ENCODE results near the gene TRNAU1AP. TPM values are rescaled to one million over a fixed set of nuclear protein-coding genes. Genes with fewer than 3 reads are reported as not detected.
"Not testable (repeated sequence)": the region's sequence is repeated elsewhere in the genome, so short reads cannot be mapped to it uniquely, and the experiment has no call there.

Gene TRNAU1AP
- total RNA-seq, 1 donor from 2014 or later = 23.9 TPM

DNA sequence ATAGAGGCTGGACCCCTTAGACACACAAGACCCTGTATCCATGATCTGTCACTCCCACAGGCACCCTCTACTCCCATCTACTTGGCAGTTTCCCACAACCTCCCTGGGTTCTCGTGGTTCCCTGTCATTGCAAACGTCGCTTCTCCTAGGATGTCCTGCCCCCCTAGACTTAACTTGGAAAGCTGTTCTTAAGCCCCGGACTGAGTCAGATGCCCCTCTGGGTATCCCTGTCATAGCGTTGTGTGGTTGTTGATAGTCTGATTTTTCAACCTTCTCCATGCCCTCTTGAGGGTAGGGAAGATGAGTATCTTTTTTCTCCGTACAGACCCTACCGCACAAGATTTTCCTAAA, 35.3 kb upstream of the TRNAU1AP start:
- H3K4me3 ChIP-seq (ENCODE audit: low read depth, low read length) = peak overlapping the region; percentile 79
- DNase-seq (ENCODE audit: low read depth) = no peak
- TF ChIP-seq, protein P1, sequence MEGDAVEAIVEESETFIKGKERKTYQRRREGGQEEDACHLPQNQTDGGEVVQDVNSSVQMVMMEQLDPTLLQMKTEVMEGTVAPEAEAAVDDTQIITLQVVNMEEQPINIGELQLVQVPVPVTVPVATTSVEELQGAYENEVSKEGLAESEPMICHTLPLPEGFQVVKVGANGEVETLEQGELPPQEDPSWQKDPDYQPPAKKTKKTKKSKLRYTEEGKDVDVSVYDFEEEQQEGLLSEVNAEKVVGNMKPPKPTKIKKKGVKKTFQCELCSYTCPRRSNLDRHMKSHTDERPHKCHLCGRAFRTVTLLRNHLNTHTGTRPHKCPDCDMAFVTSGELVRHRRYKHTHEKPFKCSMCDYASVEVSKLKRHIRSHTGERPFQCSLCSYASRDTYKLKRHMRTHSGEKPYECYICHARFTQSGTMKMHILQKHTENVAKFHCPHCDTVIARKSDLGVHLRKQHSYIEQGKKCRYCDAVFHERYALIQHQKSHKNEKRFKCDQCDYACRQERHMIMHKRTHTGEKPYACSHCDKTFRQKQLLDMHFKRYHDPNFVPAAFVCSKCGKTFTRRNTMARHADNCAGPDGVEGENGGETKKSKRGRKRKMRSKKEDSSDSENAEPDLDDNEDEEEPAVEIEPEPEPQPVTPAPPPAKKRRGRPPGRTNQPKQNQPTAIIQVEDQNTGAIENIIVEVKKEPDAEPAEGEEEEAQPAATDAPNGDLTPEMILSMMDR (conservative IDR thresholded peaks at IDR 0.05; ENCODE audit: low read depth, low read length) = no peak

DNA sequence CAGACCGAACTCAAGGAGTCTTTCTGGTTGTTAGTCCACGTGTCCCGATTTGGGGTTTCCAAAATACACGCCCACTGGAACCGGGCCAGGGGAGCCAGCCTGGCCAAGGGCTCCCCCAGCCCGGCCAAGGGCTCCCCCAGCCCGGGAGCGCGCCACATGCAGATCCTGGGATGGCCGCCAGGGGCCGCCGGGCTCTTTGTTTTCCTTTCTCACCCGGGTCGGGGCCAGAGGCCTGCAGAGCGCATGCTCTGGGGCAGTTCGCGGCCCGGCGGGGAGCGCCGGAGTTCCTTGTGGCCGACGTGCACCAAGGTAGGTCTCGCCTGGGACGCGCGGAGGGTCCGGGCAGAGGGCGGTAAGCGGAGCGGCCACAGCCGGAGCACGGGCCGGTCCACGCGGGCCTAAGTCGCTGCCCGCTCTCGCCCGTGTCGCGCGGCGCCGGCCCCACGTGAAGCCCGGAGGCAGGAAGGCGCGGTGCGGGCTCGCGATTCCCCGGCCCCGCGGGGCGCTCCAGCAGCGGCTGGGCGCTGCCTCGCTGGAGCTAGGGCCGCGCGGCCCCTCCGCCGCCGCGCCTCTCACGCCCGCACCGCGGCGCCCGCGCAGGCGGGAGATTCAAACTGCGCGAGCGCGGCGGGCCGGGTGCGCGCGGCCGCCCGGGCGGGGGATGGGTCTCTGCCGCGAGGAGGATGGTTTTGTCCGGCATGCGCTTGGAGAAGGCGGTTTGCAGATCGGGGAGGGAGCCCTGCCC, 34.7 kb upstream of the TRNAU1AP start:
- TF ChIP-seq, protein P1 (conservative IDR thresholded peaks at IDR 0.05; ENCODE audit: low read depth, low read length) = peak; percentile 94
- no peak for DNase-seq (ENCODE audit: low read depth)
- peak overlapping the region; percentile 79 for H3K4me3 ChIP-seq (ENCODE audit: low read depth, low read length)

DNA sequence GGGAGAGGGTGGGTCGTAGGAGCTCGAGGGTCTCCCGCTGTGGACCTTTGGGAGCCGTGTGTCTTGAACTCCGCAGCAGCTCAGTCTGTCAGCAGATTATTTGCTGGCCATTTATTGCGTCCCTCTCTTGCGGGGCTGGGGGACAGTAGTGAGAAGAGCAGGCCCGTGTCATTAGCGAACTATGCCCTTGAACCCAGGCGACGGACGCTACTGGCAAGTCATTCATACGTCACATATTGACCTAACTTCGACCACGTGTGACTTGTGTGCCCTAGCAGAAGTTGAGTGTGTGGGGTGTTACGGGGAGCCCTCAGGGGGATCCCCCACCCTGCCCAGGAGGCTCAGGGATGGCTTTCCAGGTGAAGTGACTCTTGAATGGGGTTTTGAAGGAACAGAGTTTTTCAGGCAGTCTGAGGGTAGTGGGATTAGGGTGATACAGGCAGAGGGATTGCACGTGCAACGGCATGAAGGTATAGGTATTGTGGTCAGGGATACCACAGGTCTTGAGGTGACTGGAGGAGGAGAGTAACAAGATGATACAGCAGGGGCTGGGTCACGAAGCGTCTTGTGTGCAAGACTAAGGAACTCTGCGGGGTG, 34.0 kb upstream of the TRNAU1AP start:
- peak overlapping the region; percentile 79 for H3K4me3 ChIP-seq (ENCODE audit: low read depth, low read length)
- TF ChIP-seq, protein P1 (conservative IDR thresholded peaks at IDR 0.05; ENCODE audit: low read depth, low read length) = no peak
- DNase-seq (ENCODE audit: low read depth) = no peak

DNA sequence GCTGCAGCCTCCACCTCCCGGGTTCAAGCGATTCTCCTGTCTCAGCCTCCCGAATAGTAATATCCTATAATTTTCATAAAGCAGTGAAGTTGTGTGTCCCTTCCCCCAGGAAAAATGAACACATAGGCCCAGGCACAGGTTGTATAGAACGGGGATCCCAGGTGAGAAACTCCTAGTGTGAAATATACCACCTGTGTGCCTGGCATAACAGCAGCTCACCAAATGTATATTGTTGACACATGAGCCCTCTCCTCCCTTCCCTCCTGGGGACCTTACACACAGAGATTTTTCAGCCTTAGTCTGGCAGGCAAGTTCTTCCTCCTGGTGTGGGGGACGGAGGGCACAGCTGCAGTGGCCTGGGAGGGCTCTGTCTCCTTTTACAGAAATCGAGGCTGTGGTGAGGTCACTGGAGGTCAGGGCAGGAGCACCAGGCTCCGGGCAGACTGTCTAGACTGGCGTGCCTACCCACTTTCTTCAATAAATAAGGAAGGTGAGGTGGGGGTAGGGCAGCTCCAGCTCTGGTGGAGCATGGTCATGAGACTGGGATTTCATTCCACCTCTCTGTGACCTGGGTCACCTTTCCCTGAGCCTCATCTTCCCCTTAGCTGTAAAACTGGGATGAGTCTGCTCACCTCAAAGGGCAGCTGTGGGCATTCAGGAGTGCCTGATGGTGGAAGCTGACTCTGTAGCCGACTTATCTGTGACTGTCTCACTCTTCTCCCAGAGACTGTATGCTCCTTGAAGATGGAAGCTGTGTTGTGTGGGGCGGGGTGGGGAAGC, 32.7 kb upstream of the TRNAU1AP start:
- H3K4me3 ChIP-seq (ENCODE audit: low read depth, low read length) = no peak overlapping the region
- DNase-seq (ENCODE audit: low read depth) = no peak
- TF ChIP-seq, protein P1 (conservative IDR thresholded peaks at IDR 0.05; ENCODE audit: low read depth, low read length) = no peak

DNA sequence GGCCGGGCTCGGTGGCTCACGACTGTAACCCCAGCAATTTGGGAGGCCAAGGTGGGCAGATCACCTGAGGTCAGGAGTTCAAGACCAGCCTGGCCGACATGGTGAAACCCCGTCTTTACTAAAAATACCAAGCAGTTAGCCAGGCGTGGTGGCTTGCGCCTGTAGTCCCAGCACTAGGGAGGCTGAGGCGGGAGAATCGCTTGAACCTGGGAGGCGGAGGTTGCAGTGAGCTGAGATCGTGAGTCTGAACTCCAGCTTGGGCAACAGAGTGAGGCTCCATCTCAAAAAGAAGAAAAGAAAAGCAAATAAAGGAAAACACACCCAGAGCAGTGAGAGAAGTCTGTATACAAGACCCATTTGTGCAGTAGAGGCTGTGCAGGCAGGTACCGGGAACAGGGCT, 32.1 kb upstream of the TRNAU1AP start:
- not testable (repeated sequence) for DNase-seq (ENCODE audit: low read depth); H3K4me3 ChIP-seq (ENCODE audit: low read depth, low read length)

DNA sequence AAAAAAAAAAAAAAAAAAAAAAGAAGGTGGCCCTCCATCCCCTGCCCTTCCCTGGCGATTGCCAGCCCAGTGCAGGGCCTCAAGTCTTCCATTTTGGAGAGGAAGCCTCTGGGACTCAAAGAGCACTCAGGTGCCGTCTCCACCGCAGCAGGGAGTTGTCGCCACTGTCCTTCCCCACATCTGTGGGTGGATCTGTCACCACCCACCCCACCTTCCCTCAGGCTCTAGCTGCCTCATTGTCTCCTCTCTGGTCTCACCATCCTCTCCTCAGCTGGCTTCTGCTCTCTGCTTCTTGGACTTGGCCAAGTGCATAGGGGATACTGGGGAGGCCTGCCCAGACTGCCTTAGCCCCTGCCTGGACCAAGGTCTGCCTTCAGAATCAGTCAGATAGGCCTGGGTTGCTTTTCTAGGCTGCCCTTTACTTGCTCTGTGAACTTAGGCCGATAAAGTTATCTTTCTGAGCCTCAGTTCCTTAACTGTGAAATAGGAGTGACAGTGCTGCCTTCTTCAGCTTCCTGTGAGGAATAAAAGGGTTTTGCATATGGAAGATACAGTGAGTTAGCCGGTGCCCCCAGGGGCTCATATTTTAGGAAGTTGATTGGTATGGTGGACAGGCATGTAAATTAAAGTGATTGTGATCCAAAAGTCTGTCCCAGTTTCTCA, 31.3 kb upstream of the TRNAU1AP start:
- TF ChIP-seq, protein P1 (conservative IDR thresholded peaks at IDR 0.05; ENCODE audit: low read depth, low read length) = no peak
- DNase-seq (ENCODE audit: low read depth) = no peak
- H3K4me3 ChIP-seq (ENCODE audit: low read depth, low read length) = no peak overlapping the region

DNA sequence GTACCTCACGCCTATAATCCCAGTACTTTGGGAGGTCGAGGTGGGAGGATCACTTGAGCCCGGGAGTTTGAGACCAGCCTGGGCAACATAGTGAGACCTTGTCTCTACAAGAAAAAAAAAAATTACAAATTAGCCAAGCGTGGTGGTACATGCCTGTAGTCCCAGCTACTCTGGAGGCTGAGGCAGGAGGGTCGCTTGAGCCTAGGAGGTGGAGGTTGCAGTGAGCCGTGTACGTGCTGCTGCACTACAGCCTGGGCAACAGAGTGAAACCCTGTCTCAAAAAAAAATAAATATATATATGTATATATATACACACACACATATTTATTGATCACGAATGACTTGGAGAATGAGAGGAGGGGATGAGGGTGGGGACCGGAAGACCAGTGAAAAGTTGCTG, 30.3 kb upstream of the TRNAU1AP start:
- DNase-seq (ENCODE audit: low read depth); H3K4me3 ChIP-seq (ENCODE audit: low read depth, low read length): not testable (repeated sequence)

DNA sequence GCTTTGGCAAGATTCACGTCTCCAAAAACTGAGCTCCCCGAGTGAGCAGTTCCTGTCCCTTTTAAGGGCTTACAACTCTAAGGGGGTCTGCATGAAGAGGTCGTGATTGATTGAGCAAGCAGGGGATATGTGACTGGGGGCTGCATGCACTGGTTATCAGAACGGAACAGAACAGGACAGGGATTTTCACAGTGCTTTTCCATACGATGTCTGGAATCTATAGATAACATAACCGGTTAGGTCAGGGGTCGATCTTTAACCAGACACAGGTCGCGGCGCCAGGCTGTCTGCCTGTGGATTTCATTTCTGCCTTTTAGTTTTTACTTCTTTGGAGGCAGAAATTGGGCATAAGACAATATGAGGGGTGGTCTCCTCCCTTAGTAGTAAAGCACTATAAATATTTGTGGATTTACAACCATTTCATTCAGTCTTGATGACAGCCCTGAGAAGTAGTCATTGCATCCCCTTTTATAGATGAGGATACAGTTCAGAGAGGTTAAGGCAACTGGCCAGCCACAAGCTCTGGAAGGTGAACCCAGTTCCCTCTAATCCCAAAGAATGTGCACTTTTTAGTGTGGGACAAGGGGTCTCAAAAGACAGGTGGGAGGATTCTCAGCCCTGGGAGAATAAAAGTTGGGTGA, 27.8 kb upstream of the TRNAU1AP start:
- H3K4me3 ChIP-seq (ENCODE audit: low read depth, low read length); DNase-seq (ENCODE audit: low read depth): not testable (repeated sequence)
